Stimulated activated CD4-positive, alpha-beta T cell treated with anti-CD3 and anti-CD28 coated beads, Interleukin-1b, Interleukin-23, amount 100 ng/mL, for 1 hour (primary cell): ENCODE measurements around the gene SMAD3.
"Not testable (repeated sequence)": the region's sequence is repeated elsewhere in the genome, so short reads cannot be mapped to it uniquely, and the experiment has no call there.

Source experiments
- DNase-seq, 2 donors: peaks; one replicate each; pipeline ENCODE4 v3.0.0-alpha.2; 2020; ENCODE audit warnings: low read depth in 2 of 2

The SMAD3 gene

DNA sequence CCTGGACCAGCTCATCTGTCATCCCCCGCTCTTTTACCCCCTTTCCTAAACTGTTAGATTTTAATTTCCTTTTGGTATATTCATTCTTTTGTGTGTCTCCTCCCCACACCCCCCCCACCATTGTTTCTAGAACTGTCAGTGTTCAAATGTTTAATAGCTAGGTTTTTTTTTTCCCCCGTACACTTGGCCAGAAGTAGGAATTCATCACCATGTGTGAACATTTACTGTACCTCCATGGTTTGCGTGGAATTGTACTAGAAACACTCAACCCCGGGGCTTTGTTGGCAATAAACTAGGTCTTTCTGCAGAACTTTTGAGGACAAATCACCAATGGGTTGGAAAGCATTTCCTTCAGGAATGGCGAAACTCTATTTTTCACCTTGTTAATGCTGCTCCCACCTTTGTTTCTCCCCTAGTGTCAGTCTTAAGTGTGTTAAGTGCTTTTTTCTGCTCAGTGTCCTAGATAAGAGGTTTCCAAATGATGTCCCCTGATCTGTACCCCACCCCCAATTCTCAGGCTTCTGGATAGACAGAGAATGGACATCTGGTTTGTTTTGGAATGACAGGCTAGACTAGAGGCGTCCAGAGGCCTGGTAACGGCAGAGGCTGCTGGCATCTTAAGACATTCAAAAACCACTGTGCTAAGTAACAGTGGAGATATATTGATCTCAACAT, 76.8 kb downstream of the SMAD3 start:
- no peak for DNase-seq

DNA sequence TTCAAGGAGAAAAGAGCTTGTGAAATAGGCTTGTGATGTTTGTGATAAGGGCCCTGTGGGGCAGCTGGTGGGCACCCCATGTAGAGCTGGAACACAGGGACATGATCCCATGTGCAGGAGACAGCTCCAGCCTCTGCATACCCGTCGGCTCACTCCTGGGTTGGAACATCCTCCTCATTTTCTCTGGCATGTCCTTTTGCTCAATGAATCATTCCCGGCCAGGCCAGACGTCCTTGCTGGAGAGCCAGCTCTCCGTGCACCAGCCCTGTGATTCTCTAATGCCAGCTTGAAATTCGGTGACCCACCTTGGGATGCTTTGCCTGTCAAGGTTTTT, 77.3 kb downstream of the SMAD3 start:
- DNase-seq = no peak

DNA sequence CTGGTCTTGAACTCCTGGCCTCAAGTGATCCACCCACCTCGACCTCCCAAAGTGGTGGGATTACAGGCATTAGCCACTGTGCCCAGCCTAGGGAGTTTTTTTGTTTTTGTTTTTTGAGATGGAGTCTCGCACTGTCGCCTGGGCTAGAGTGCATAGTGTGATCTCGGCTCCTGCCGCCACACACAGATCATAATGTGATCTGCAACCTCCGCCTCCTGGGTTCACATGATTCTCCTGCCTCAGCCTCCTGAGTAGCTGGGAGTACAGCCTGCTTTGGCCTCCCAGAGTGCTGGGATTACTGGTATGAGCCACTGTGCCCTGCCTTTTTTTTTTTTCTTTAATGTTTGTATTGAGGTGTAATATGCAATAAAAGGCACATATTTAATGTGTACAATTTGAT, 78.2 kb downstream of the SMAD3 start:
- DNase-seq = no peak

DNA sequence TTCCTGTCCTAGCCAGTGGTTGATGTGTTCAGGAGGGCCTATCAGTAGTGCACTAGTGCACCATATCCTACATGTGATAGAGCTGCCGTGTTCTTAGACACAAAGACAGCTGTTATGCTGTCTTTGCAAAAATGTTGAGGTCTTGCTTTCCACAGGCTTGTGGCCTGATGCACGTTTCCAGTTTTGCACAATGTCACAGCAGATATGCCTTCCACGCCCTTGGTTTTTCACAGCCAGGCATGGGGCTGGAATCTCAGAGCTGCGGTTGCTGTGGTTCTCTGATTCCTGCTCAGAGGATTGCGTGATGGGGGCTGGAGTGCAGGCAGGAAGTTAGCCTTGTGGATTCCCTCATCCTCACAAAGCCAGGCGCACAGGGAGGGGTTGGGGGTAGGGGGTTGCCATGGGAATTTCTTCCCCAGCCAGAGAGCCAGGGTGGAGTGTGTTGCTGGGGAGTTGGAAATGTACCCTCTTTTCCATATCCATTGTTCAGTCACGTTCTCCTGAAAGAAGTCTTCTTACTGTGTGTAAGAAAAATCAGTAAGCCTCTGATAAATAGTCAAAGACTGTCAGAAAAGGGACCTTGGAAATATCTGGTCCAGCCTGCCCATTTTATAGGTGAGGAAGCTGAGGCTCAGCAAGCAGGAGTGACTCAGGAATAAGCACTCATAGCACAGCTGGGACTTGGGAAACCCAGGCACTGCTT, 79.4 kb downstream of the SMAD3 start:
- DNase-seq = no peak

DNA sequence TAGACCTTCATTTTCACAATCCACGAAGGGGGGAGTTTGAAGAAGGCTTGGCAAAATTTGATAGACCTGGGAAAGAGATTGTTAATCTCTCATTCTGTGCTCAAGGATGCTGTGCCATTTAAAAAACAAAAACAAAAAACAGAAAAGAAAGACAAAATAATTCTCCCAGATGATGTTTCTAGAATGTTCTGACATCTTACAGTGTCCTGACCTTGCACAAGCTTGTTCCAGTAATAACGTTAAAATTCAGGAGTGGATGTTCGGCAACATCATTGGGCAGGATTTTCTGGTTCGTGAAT, 79.9 kb downstream of the SMAD3 start:
- no peak for DNase-seq

DNA sequence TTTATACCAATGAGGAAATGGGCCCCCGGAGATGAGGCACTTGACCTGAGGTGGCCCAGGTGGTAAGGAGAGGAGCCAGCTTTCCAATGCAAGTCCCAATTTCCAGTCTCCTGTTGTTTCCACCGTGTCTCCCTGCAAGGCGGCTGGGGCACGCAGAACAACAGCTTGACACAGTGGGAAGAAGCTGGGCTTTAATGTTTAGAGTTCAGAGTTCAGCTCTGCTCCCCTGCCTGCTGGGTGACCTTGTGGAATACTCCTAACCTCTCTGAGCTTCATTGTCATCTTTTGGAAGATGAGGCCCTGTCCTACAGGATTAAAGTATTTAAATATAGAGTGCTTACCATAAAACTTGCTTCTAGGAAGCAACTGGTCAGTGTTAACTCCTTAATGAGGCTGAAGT, 80.3 kb downstream of the SMAD3 start:
- no peak for DNase-seq

DNA sequence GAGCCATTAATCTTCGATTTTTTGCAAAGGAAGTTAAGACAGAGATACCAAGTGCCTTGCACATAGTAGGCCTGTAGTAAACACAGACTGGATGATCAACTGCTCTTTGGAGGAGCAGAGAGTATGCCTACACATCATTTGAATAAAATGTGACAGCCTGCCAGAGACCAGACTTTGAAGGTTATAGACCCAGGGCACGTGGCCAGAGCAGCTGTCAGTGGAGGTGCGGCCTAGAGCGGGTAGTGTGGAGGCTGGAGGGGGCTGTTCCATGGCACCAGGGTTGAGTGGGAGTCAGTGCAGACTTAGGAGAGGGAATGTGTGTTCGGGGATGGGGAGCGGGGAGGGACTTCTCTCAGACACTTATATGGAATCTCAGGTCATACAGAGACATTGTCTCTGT, 80.8 kb downstream of the SMAD3 start:
- DNase-seq = no peak

DNA sequence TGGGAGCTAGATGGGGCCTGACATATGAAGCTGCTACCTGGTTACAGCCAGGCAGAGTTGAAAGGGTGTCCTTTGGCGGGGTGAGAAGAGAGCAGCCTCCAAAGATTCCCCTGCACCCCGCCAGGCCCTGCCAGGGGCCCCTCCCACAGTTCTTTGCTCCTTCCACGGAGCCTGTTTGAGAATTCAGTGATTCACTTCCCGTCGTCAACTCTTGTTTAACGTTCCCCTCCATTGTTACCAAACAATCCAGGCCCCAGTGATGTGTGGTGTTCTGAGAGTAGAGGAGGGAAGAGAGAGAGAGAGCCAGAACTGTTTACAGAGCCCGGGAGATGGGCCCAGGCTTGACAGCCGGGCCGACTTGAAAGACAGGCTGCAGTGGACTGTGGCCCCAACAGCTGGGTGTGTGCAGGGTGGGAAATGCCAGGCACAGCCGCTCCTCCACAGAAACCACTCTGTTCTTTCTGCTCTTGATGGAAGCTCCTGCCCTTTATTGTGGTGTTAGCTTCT, 81.5 kb downstream of the SMAD3 start:
- DNase-seq = no peak

DNA sequence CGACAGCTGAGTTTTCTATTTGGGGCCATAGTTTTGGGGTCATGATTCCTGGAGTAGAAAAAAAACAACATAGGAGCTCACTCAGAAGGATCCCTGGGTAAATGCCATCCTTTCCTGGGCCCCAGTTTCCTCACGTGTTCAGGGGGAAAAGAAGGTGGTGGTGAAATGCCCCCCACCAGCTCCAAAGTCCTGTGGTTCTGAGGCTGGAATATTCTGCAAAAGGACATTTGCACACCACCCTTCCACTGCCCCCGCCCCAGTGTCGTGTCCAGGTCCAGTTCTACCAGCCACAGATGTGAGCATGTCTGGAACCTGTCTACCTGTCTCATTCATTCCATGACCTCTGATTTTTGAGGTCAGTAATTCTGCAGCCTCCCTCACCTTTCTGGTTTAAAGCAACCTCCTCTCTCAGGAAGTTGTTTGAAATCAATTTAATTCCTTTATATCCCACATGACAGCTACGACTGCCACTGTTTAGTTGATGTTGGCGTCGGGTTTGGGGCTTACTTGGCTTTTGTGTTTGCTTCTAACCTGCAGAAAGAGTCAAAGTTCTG, 82.1 kb downstream of the SMAD3 start:
- DNase-seq = no peak

DNA sequence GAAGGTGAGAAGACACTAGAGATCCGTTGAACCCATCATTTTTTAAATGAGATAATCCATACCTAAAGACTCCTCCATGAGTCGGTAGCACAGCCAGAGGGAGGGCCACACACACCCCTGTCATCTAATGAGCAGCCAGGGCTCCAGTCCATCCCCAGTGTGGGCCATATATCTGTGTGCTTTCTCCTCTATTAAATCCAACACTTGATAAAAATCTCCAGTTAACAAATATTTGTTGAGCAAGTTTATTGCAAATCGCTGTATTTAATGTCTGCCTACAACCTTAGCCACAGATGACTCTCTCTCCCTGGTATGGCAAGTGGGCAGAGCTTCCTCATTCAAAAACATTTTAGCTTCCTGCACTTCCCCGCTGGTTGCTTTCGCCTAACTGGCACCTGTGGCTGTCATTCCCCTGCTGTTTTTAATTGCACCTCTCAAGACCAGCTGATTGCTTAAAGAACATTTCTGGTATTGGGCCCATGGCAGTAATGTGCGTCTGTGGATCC, 82.8 kb downstream of the SMAD3 start:
- no peak for DNase-seq

DNA sequence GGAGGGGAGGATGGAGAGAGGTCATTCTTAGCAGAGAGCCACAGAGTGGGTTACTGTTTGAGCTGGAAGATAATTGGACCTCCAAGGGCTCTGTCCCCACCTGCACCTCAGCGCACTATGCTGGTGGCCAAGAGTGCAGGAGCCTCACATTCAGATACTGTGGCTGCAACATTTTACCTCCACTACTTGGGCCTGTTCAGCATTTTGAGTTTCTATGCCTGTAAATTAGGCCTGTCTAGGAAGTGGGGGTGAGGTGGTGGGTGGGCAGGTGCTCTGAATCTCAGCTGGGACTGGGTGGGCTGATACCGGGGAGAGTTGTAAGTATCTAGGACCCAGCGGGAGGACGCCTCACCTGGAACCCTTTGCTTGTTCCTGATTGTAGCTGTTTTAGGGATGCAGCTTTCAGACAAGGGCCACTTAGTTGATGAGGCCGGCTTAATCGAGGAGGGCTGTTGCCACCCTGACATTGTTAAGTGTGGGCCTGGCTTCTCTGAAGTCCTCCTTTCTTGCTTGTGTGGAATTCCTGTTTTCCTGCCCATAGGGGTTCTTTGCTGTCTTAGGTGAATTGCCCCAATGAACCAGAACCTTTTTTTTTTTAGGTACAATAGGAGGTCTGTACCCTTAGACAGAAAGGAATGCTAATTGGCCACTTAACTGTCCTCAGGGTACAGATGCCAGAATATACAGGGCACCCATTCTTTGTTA, 83.8 kb downstream of the SMAD3 start:
- no peak for DNase-seq

DNA sequence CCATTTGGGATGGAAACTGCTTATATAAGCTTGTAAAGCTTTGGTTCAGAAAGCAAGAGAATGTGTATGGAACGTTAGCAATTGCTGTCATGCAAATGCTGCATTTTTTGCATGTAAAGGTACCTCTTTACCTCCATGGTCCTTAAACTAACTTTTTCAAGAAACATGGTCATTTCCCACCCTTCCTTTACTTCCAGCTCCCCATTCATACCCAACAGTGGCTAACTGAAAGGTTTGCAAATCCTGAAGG, 84.3 kb downstream of the SMAD3 start:
- DNase-seq = no peak

DNA sequence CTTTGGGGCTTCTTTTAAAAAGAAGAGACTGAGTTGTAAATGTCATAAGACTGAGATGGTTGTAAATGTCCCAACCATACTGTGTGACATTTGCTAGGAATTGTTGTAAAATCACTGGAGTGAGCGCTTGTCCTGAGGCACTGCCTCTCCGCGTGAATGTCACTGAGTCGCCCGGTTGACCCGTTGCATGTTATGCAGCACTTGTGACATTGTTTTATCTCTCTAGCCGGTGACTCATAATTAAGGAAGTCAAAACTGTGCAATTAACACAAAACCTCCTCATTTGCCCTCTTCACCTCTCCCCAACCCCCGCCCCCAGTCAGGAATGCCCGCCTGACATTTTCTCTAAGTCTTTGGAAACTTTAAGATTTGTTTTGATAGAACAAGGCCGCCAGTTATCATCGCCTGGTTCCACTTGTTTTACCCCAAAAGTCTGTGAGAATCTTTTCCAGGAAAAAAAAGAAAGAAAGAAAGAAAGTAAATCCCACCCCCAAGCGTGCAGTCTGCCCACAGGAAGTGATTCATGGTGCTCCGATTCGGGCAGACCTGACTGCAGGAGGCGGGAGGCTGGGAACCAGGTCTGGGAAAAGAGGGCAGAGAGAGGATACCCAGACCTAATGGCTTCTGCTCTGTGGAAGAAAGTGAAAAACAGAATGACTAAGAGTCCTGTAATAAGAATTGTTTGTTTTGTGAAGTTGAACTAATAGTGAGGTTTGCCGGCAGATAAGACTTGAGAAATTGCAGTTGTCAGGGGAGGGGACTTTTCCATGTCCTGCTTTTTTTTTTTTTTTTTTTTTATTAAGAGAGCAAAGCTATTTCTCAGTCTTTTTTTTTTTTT, 84.8 kb downstream of the SMAD3 start:
- no peak for DNase-seq

DNA sequence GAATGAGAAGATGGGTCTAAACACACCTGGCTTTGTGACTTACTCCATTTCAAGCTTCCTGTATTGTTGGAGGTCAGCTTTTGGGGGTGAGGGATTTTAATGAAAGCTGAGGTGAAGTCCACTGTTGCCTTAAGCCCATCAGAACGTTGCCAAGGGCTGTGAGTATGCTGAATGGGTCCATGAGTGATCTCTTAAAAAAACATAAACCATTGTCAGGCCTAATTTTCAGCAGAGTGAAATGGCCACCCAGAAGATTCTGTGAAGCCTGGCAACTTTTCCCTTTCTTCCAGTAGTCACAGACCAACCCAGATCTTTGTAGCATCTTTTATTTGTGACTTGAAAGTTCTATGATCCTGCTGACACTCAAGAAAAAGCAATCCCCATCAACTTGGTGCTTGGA, 87.0 kb downstream of the SMAD3 start:
- DNase-seq = no peak

DNA sequence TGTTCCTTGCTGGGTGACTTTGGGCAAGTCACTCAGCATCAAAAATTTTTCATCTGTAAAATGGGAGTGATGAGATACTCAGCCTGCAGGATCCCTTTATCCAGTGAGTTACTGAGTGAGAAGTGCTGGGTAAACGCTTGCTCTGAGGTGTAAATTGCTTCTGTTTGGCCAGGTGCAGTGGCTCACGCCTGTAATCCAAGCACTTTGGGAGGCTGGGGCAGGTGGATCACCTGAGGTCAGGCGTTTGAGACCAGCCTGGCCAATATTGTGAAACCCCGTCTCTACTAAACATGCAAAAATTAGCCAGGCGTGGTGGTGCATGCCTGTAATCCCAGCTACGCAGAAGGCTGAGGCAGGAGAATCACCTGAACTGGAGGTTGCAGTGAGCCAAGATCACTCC, 87.6 kb downstream of the SMAD3 start:
- DNase-seq = not testable (repeated sequence)

DNA sequence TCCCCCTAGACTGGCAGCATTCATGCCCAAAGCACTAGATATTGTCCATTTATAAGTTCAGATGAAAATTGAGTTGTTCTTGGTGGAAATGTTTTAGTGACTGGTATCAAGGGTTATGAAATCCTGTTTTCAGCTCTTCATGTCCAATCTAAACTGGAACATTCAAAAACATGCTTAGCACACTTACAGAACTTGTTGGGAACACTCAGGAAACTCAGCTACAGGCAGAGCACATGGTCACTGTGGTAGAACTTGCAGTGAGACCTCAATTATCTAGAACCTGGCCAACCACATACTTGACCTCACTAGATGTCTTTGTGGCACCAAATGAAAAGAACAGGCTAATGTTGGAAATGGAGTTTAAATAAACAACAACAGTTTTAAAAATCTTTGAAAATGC, 88.8 kb downstream of the SMAD3 start:
- no peak for DNase-seq

DNA sequence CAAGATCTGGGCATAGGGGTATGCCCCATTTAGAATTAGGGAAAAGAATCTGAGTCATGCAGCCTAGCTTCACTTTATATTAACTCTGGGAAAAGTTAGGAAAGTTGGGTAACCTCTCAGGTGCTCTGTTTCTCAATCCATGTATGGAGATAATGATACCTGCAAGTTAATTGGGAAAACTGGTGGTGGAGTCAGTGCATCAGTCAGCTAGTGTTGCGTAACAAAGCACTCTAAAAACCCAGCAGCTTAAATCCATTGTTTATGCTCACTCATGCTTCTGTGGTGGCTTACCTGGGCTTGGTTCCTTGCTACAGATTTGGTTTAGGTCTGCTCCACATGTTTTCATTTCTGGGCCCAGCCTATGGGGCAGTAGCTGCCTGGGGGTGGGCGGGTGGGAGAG, 91.0 kb downstream of the SMAD3 start:
- no peak for DNase-seq

DNA sequence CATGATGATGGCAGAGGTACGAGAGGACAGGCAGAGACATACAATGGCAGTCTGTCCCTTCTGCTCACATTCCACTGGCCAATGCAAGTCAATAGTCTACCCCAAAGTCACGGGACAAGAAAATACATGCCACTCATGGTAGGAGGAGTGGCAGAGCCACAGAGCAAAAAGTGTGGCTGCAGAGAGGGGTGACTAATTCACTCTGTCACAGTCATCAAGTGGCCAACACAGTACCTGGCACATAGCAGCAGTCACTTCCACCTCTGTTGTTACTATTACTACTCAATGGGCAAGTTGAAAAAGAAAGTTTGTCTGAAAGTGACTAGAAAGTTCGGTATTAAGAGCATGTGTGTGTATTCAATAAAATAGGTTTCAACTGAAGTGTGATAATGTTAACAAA, 91.4 kb downstream of the SMAD3 start:
- DNase-seq = no peak

DNA sequence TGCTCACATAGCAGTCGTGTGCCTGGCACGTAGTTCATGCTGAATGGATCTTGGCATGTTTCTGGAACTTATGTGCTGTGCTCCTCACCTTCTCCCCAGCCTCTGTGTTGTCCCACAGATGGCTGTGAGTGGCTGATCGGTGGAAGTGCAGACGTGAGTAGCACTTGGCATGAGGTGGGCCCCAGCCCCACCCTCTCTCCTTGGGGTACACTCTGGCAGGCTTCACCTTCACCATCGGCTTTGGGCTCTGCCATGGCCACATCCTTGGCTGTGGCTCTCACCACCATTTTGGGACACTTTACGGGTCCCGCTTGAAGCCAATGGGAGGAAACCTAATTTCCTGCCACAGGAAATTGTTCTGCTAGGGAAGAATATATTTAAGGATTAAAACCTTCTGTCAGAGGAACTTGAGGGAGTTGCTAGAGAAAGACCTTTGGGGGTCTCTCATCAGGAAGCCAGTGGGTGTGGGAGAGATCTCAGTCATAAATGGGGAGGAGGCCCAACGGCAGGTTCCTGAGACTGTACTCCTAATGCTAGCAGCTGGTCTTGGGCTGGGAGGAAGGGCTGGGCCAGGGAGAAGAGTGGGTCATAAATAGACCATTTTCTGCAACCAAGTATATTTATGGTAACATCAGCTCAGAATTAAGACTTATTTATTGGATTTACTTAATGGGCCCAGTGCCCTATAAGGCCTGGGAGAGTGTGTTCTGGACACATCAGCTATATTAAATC, 92.3 kb downstream of the SMAD3 start:
- DNase-seq = no peak

DNA sequence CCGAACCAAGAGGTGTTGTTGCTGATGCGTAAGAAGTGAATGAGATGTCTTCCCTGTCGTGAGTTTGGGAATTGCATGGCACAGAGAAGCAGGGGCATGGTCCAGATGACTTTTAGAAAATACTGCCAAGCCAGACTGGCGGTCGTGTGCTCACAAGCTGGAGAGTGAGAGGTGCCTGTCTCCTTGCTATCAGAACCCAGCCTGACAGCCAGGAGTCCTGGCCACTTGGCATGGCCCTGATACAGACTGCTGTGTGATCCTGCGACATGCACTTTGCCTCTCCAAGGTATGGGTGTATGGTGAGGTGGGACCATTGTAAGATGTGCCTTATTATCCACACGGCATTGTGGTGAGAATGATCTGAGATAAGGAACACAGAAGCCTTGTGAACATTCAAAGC, 93.0 kb downstream of the SMAD3 start:
- DNase-seq = no peak

DNA sequence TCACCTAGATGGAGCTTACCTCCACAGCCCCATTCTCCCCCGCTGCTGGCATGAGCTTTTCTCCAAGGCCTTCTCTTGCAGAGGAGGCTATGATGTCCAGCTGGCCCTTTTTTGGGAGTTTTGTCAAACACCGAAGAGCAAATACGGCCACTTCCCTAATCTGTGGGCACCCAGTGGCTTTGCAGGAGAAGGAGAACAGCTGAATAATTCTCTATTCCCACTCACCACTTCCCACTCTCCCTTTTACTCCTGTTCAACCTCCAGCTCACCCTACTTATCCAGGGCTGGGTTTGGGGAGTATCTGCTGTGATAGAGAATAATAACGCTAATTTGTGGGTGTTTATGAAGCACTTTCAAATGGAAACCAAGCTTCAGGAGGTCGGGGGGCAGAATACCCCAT, 96.0 kb downstream of the SMAD3 start:
- no peak for DNase-seq

DNA sequence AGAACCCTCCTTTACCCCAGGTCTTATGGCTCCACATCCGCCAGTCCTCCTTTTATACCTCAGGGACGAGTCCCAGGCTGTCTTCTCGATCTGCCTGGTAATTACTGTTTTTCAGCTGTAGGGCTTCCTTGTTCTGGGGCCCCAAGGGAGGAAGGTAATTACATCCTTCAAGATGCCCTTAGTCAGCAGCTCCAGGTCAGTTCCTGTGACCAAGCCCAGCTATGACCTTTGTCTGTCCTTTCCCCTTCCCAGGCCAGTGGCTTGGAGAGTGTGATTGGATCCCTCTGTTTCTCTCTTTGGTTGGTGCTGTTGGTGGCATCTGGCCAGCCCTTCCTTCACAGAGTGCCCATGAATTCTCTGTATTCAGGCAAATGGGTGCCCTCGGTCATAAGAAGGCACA, 96.5 kb downstream of the SMAD3 start:
- no peak for DNase-seq
